ENCODE measurements around the gene WNT10A.

The WNT10A gene

GRCh38 chr2:218881744-218882460 lies 1.2 kb downstream of the WNT10A start:
- Histone ChIP-seq H3K36me3 (ENCODE audit: insufficient read depth, low read length) (no peaks in the 10 kb centered on the region; the same call in 1 of the 2 replicates), H3K79me2 (ENCODE audit: insufficient read depth, low read length) (no peaks in the 10 kb centered on the region), H3K4me3 (ENCODE audit: low read depth, low read length, poor library complexity, severe bottlenecking) (peak overlapping the region; percentile 63), H3K9me2 (ENCODE audit: low read depth, low read length) (no peaks in the 10 kb centered on the region), H4K20me1 (ENCODE audit: insufficient read depth, low read length) (no peaks in the 10 kb centered on the region), H2AFZ (ENCODE audit: low read length) (no peak overlapping the region), H3K9ac (ENCODE audit: low read length) (peak overlapping the region; percentile 70; the same call in 1 of the 2 replicates), H3K27me3 (ENCODE audit: insufficient read depth, low read length) (no peaks in the 10 kb centered on the region), H3F3A (ENCODE audit: insufficient read depth, low read length) (no peaks in the 10 kb centered on the region), H3K4me2 (ENCODE audit: low read length) (peak overlapping the region; percentile 62; the same call in 1 of the 2 replicates), H3K4me1 (ENCODE audit: insufficient read depth, low read length, severe bottlenecking) (peaks cover 95% of the 10 kb centered on the region), H3K9me3 (ENCODE audit: low read length) (no peaks in the 10 kb centered on the region), H3K27ac (ENCODE audit: low read depth, low read length, poor library complexity, severe bottlenecking) (peak overlapping the region; percentile 89)
- TF ChIP-seq EZH2 (IDR thresholded peaks at IDR 0.05; ENCODE audit: borderline replicate concordance, low read length) (no peak), CTCF (IDR thresholded peaks at IDR 0.05; ENCODE audit: low read length) (no peak)

GRCh38 chr2:218882461-218882816 lies 1.8 kb downstream of the WNT10A start:
- Histone ChIP-seq H2AFZ (ENCODE audit: low read length) (no peak overlapping the region), H3K79me2 (ENCODE audit: insufficient read depth, low read length) (no peaks in the 10 kb centered on the region), H3F3A (ENCODE audit: insufficient read depth, low read length) (no peaks in the 10 kb centered on the region), H3K9ac (ENCODE audit: low read length) (peak overlapping the region; percentile 50; the same call in 1 of the 2 replicates), H3K9me2 (ENCODE audit: low read depth, low read length) (no peaks in the 10 kb centered on the region), H3K4me1 (ENCODE audit: insufficient read depth, low read length, severe bottlenecking) (peaks cover 94% of the 10 kb centered on the region), H3K27ac (ENCODE audit: low read depth, low read length, poor library complexity, severe bottlenecking) (peak overlapping the region; percentile 89), H3K9me3 (ENCODE audit: low read length) (no peaks in the 10 kb centered on the region), H3K27me3 (ENCODE audit: insufficient read depth, low read length) (no peaks in the 10 kb centered on the region), H3K36me3 (ENCODE audit: insufficient read depth, low read length) (no peaks in the 10 kb centered on the region; the same call in 1 of the 2 replicates), H3K4me2 (ENCODE audit: low read length) (peak overlapping the region; percentile 62; the same call in 1 of the 2 replicates), H3K4me3 (ENCODE audit: low read depth, low read length, poor library complexity, severe bottlenecking) (peak overlapping the region; percentile 63), H4K20me1 (ENCODE audit: insufficient read depth, low read length) (no peaks in the 10 kb centered on the region)
- TF ChIP-seq EZH2 (IDR thresholded peaks at IDR 0.05; ENCODE audit: borderline replicate concordance, low read length) (no peak), CTCF (IDR thresholded peaks at IDR 0.05; ENCODE audit: low read length) (no peak)

GRCh38 chr2:218882866-218883366 lies 2.3 kb downstream of the WNT10A start:
- no peak overlapping the region for H2AFZ ChIP-seq (ENCODE audit: low read length)
- H3K27ac ChIP-seq (ENCODE audit: low read depth, low read length, poor library complexity, severe bottlenecking): peak overlapping the region; percentile 89
- H4K20me1 ChIP-seq (ENCODE audit: insufficient read depth, low read length): no peaks in the 10 kb centered on the region
- H3K4me3 ChIP-seq (ENCODE audit: low read depth, low read length, poor library complexity, severe bottlenecking): peak overlapping the region; percentile 63
- no peaks in the 10 kb centered on the region for H3K9me2 ChIP-seq (ENCODE audit: low read depth, low read length)
- peak overlapping the region; percentile 50; the same call in 1 of the 2 replicates for H3K9ac ChIP-seq (ENCODE audit: low read length)
- no peaks in the 10 kb centered on the region for H3K9me3 ChIP-seq (ENCODE audit: low read length)
- H3K36me3 ChIP-seq (ENCODE audit: insufficient read depth, low read length): no peaks in the 10 kb centered on the region; the same call in 1 of the 2 replicates
- TF ChIP-seq CTCF (IDR thresholded peaks at IDR 0.05; ENCODE audit: low read length): no peak
- TF ChIP-seq EZH2 (IDR thresholded peaks at IDR 0.05; ENCODE audit: borderline replicate concordance, low read length): no peak
- peak overlapping the region; percentile 62; the same call in 1 of the 2 replicates for H3K4me2 ChIP-seq (ENCODE audit: low read length)
- no peaks in the 10 kb centered on the region for H3K79me2 ChIP-seq (ENCODE audit: insufficient read depth, low read length)
- H3K27me3 ChIP-seq (ENCODE audit: insufficient read depth, low read length): no peaks in the 10 kb centered on the region
- peaks cover 89% of the 10 kb centered on the region for H3K4me1 ChIP-seq (ENCODE audit: insufficient read depth, low read length, severe bottlenecking)
- H3F3A ChIP-seq (ENCODE audit: insufficient read depth, low read length): no peaks in the 10 kb centered on the region
